Skeletal muscle satellite cell (primary cell): Measurements from ENCODE around the gene SUDS3.

Experiments
- H3K27me3 ChIP-seq: 2 replicates; pipeline ENCODE4 v1.7.0; 2013; ENCODE audit warnings: low read length; ENCODE audit not compliant: control insufficient read depth, insufficient read depth
- H3K36me3 ChIP-seq: 2 replicates; pipeline ENCODE4 v1.7.0; 2013; ENCODE audit warnings: mild to moderate bottlenecking, control low read depth, low read length; ENCODE audit not compliant: insufficient read depth
- H3K4me1 ChIP-seq: 2 replicates; pipeline ENCODE4 v1.7.0; 2013; ENCODE audit warnings: low read length; ENCODE audit not compliant: control insufficient read depth, insufficient read depth
- H3K4me2 ChIP-seq: 2 replicates; pipeline ENCODE4 v1.7.0; 2013; ENCODE audit warnings: mild to moderate bottlenecking, low read length
- H3K4me3 ChIP-seq: 2 replicates; pipeline ENCODE4 v1.7.0; 2013; ENCODE audit warnings: low read length
- H3K9ac ChIP-seq: 2 replicates; pipeline ENCODE4 v1.7.0; 2013; ENCODE audit warnings: mild to moderate bottlenecking, low read depth, low read length, moderate library complexity
- H3K9me3 ChIP-seq: replicated peaks from 2 replicates; pipeline ENCODE4 v1.7.0; 2013; ENCODE audit warnings: mild to moderate bottlenecking, control low read depth, low read length

The SUDS3 gene

DNA sequence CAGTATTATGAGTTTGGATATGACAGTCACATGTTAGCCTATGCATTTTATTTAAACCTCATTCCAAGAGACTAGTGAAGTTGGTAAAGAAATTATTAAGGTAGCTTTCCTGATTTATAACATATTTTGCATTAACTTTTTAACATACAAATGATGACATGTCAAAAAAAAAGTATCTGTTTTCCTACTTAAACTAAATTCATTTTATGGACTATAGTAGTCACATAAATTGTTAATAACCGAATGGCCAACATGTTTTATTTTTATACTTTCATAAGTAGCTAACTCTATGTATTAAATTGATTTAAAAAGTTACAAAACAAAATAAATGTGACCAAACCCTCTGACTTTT, 18.4 kb upstream of the SUDS3 start:
- no peaks in the 10 kb centered on the region for H3K36me3 ChIP-seq
- H3K9me3 ChIP-seq = no peaks in the 10 kb centered on the region
- no peak overlapping the region for H3K4me3 ChIP-seq
- H3K4me2 ChIP-seq = no peak overlapping the region
- no peaks in the 10 kb centered on the region for H3K27me3 ChIP-seq
- H3K9ac ChIP-seq = peak overlapping the region; percentile 81
- H3K4me1 ChIP-seq = peaks cover 53% of the 10 kb centered on the region

DNA sequence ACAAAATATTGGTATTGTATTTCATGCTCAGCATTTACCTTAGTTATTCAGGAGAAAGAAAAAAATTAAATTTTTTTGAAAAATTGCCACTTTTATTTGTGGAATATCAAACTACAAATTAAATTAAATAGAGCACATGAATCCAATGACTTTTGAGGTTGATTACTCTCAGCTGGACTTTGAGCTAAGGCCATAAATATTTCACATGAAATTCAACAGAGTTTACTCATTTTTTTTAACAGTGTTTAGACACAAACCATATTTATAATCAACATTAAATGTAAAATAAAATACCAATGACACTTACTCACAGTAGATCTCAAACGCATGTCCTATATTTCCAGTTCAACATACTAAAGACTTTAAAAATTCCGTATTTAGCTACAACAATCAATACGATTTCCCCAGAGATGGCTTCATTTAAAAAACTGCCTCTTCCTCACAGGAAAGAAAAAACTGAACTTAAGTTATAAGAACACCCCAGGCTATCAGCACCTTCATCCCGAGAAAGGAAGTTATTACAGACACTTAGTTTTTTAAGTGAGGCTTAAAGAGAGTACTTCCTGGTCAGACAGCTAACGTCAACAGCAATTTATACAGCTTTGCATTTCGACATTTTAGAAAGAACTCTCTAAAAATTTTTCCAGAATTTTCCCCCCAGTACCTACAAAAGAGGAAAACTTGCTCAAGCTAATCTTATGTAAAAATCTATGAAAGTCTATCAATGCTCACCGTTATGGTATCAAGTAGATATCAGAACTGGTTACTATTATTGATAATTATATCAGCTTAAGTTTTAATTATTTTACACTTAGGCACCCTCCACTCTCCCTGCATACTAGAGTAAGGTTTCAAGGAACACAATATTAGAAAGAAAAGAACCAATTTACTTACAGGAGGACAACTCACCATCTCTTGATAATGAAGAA, 17.5 kb upstream of the SUDS3 start:
- Histone ChIP-seq H3K9ac (no peak overlapping the region), H3K27me3 (no peaks in the 10 kb centered on the region), H3K36me3 (no peaks in the 10 kb centered on the region), H3K4me1 (peaks cover 53% of the 10 kb centered on the region), H3K9me3 (no peaks in the 10 kb centered on the region), H3K4me2 (no peak overlapping the region), H3K4me3 (no peak overlapping the region)

DNA sequence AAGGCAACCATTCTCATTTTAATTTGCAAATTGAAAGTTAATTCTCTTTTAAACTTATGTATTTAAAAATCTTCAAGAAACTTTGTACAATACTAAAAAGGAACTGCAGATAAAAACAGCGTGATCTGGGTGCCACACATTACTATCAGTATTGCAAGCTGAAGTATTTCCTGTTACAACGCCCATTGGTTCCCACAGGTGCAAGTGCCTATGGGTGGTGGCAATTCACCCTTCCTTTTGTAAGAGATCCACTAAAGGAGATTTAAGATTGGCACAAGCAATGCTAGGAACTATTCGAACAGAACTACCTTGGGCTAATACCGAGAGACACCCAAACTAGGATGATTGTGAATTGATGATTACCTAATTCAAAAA, 16.8 kb upstream of the SUDS3 start:
- Histone ChIP-seq H3K9me3 (no peaks in the 10 kb centered on the region), H3K4me1 (peaks cover 53% of the 10 kb centered on the region), H3K27me3 (no peaks in the 10 kb centered on the region), H3K36me3 (no peaks in the 10 kb centered on the region), H3K4me3 (no peak overlapping the region), H3K4me2 (no peak overlapping the region), H3K9ac (no peak overlapping the region)

DNA sequence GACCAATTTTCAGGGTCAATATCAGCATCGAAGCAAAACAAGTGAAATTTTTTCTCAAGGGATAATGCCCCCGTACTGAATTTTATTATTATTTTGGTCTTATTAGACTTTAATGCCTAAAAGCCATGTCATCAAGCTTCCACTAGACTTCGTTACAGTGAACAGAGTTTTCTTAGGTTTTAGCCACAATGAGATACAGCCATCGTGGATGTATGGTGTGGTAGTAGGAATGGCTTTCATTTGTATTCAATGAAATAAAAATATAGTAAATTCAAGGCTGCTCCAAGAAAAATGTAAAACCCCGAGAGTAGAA, 15.3 kb upstream of the SUDS3 start:
- Histone ChIP-seq H3K27me3 (no peaks in the 10 kb centered on the region), H3K4me2 (peak overlapping the region; percentile 56), H3K4me1 (peaks cover 42% of the 10 kb centered on the region), H3K4me3 (no peak overlapping the region), H3K9me3 (no peaks in the 10 kb centered on the region), H3K9ac (peak overlapping the region; percentile 29), H3K36me3 (no peaks in the 10 kb centered on the region)

DNA sequence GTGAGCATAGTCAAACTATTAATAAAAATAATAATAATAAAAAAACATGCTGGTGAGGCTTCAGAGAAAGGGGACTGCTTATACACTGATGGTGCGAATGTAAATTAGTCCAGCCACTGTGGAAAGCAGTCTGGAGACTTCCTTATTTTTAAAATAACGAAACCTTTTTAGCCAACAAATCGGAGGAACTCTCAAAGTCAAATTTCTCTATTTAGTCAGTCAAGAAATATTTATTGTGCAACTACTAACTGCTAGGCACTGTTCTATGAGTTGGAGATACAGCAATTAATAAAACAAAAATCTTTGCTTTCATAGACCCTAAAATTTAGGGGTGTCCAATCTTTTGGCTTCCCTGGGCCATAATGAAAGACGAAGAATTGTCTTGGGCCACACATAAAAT, 14.5 kb upstream of the SUDS3 start:
- no peaks in the 10 kb centered on the region for H3K27me3 ChIP-seq
- no peak overlapping the region for H3K9ac ChIP-seq
- no peak overlapping the region for H3K4me3 ChIP-seq
- H3K36me3 ChIP-seq = no peaks in the 10 kb centered on the region
- peaks cover 35% of the 10 kb centered on the region for H3K4me1 ChIP-seq
- no peak overlapping the region for H3K4me2 ChIP-seq
- no peaks in the 10 kb centered on the region for H3K9me3 ChIP-seq

DNA sequence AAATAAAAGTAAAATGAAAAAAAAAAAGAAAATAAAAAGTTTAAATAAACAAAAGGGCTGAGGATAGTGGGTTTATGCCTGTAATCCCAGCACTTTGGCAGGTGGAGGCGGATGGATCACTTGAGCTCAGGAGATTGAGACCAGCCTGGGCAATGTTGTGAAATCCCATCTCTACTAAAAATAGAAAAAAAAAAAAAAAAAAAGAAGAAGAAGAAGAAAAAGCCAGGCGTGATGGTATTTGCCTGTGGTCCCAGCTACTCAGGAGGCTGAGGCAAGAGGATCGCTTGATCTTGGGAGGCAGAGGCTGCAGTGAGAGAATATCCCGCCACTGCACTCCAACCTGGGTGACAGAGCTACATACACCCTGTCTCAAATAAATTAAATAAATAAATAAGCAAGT, 7.5 kb upstream of the SUDS3 start:
- Histone ChIP-seq H3K9me3 (no peaks in the 10 kb centered on the region), H3K27me3 (no peaks in the 10 kb centered on the region), H3K4me1 (peaks cover 6% of the 10 kb centered on the region), H3K9ac (no peak overlapping the region), H3K4me2 (no peak overlapping the region), H3K36me3 (no peaks in the 10 kb centered on the region), H3K4me3 (no peak overlapping the region)

DNA sequence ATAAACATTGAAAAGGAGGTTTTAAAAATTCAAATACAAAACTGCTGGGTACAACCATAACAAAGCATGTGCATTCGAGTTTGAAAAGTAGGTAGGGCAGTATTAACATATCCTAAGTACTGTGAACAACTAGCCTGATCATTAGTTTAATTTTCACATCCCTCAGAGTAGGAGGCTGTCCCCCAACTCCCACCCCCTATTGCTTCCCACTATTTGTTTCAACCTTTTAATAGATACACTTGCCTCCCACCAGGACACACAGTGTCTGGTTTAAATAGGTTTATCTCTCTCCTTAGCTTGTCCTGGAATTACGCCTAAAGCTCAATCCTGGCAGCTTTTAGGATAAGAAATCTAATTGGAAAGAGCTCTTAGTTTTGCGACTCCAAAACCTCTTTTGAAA, 5.8 kb upstream of the SUDS3 start:
- Histone ChIP-seq H3K4me1 (peaks cover 13% of the 10 kb centered on the region), H3K36me3 (no peaks in the 10 kb centered on the region), H3K4me2 (peak overlapping the region; percentile 84), H3K27me3 (no peaks in the 10 kb centered on the region), H3K4me3 (peak overlapping the region; percentile 95), H3K9me3 (no peaks in the 10 kb centered on the region), H3K9ac (peak overlapping the region; percentile 80)

DNA sequence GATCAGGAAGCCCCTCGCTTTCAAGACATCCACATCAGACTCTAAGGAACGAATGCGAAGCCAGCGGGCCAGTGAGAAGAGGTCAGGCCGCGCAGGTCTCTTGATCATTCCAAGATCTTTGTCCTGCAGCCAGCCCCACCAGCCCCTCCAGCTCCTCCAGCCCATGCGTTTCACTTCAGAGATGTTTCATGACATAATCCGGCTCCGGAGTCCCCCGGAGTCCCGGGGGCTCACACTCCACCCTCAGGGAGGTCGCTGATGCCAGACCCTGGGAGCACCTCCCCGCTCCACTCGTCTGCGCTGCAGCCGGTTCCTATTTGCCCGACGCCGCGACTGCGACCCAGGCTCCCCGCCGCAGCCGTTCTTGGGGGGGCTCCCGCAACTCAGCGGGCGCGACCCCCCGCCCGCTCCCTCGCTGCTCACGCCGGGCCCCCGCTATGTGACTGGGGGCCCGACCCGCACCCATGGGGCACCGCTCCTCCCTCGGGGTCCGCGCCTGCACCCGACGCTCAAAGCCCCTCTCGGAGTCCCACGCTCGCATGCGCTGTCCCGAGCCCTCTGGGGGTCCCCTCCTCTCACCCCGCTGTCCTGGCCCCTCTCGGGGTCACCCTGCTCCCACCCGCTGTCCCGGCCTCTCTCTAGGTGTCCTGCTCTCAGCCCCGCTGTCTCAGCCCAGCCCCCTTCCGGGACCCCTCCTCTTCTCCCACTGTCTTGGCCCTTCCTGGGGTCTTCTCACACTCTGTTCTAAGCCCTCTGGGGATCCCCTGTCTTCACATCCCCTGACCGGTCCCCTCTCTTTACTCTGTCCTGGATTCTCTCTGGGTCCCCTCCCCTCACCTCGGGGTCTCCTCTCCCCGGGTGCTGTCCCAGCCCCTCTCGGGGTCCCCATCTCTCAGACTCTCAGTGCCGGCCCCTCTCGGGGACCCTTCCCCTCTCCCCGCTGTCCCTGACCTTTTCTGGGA, 4.8 kb upstream of the SUDS3 start:
- Histone ChIP-seq H3K9me3 (no peaks in the 10 kb centered on the region), H3K4me1 (peaks cover 13% of the 10 kb centered on the region), H3K36me3 (no peaks in the 10 kb centered on the region), H3K27me3 (no peaks in the 10 kb centered on the region), H3K9ac (peak overlapping the region; percentile 80), H3K4me3 (peak overlapping the region; percentile 95), H3K4me2 (peak overlapping the region; percentile 84)

DNA sequence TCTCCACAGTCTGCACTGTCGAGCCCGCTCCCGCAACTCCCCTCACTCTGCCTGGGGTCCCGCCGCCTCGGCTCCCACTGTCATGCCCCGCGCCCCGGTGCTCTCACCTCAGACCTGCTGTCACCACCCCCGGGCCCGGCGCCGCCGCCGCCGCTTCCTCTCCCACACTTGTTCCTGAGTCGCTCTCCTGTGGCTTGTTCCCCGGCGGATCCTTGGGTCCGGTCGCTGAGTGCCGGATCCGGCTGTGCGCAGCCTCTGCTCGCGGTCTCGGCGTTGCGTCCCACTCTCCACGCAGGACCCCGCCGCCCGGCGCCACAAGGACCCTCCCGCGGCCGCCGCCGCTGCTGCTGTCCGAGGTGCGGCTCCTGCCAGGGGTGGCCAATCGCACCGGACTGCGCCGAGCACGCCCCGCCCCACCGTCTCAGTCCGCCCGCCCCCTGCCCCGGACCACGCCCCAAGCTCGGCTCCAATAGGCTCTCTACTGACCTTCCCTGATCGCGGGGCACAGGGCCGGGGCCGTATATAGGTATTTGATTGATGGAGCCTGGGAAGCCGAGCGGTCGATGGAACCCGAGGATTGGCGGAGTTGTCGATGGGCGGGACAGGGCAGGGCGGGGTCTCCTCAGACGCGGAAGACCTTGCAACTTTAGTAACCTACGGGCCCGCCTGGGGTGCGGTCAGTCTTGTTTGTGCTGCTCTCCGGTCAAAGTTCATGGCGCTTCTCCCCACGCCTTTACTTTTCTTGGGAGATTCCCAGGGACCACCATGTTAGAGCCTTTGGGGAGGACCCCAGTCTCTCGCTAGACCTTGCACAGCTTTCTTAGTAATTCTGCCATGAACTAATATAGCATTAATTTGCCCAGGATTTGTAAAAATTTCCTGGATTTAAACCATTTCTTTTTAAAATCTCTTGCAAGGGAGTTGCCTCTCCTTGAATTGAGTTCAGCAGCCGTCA, 3.5 kb upstream of the SUDS3 start, which contains the start of gene TAOK3:
Gene TAOK3, minus strand, starts transcription at position 367 of the 955 bp plus-strand sequence. CDS start 117,340 bp downstream, outside the sequence.
- H3K4me1 ChIP-seq = peaks cover 17% of the 10 kb centered on the region
- peak within 1 kb of the TSS; percentile 97 for H3K4me2 ChIP-seq
- no peaks in the 10 kb centered on the region for H3K27me3 ChIP-seq
- H3K9me3 ChIP-seq = no peaks in the 10 kb centered on the region
- no peaks in the 10 kb centered on the region for H3K36me3 ChIP-seq
- H3K9ac ChIP-seq = peak within 1 kb of the TSS; percentile 92
- peak within 1 kb of the TSS; percentile 95 for H3K4me3 ChIP-seq

DNA sequence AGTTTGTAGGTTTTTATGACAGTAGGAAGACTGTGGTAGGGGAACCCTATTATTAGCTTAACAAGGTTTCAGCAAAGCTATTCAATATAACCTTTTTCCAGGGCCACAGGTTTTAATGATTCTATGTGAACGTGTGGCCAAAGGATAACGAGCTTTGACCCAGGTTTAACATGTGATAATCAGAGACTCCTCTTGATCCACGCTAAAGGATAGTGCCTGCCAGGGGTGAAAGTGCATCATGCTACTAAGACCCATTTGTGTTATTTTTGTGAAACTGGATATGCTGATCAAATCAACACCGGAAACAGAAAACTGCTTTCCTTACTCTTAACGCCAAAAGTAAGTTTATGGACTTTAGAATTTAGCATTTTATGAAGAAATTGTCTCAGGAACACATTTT, 2.7 kb upstream of the SUDS3 start:
- Histone ChIP-seq H3K9ac (peak overlapping the region; percentile 92), H3K27me3 (no peaks in the 10 kb centered on the region), H3K4me2 (peak overlapping the region; percentile 97), H3K4me1 (peaks cover 17% of the 10 kb centered on the region), H3K36me3 (no peaks in the 10 kb centered on the region), H3K4me3 (peak overlapping the region; percentile 82), H3K9me3 (no peaks in the 10 kb centered on the region)
